ENCODE results near the gene IL17RE. TPM values are rescaled to one million over a fixed set of nuclear protein-coding genes. Genes with fewer than 3 reads are reported as not detected.
"Not testable (repeated sequence)": the region's sequence is repeated elsewhere in the genome, so short reads cannot be mapped to it uniquely, and the experiment has no call there.

Gene IL17RE
- total RNA-seq, 4 donors from 2014 or later, result 0.26 to 10.7 (median 5.0) TPM

GRCh38 chr3:9897408-9898372 is 5.0 kb upstream of the IL17RE start:
- no peaks in the 10 kb centered on the region for H3K27me3 ChIP-seq
- no peak for DNase-seq
- TF ChIP-seq CTCF (IDR thresholded peaks at IDR 0.05) (no peak), POLR2A (IDR thresholded peaks at IDR 0.05) (no peak)
- peak overlapping the region in 1 of 2 donors; percentile 31 for H3K27ac ChIP-seq
- H3K9me3 ChIP-seq, result no peaks in the 10 kb centered on the region
- H3K36me3 ChIP-seq, result no peaks in the 10 kb centered on the region
- no peak overlapping the region for H3K4me3 ChIP-seq
- intact Hi-C loops (cut with DNase I; ENCODE audit: low total_unique reads), result no loop called here
- H3K4me1 ChIP-seq, result no peaks in the 10 kb centered on the region

- Histone ChIP-seq H3K4me3 (no peak overlapping the region), H3K27me3 (no peaks in the 10 kb centered on the region), H3K27ac (peak overlapping the region in 1 of 2 donors; percentile 31), H3K4me1 (no peaks in the 10 kb centered on the region), H3K36me3 (no peaks in the 10 kb centered on the region), H3K9me3 (no peaks in the 10 kb centered on the region)
- no peak for TF ChIP-seq POLR2A (IDR thresholded peaks at IDR 0.05)
- no peak for TF ChIP-seq CTCF (IDR thresholded peaks at IDR 0.05)
- no peak for DNase-seq
- intact Hi-C loops (cut with DNase I; ENCODE audit: low total_unique reads), result no loop called here
Measured at GRCh38 chr3:9898467-9899241, 4.0 kb upstream of the IL17RE start.

- Histone ChIP-seq H3K4me1 (no peaks in the 10 kb centered on the region), H3K9me3 (no peaks in the 10 kb centered on the region), H3K27ac (no peak overlapping the region), H3K27me3 (no peaks in the 10 kb centered on the region), H3K36me3 (no peaks in the 10 kb centered on the region), H3K4me3 (no peak overlapping the region)
- TF ChIP-seq CTCF (IDR thresholded peaks at IDR 0.05), result no peak
- no peak for TF ChIP-seq POLR2A (IDR thresholded peaks at IDR 0.05)
- no peak for DNase-seq
- intact Hi-C loops (cut with DNase I; ENCODE audit: low total_unique reads), result no loop called here
Measured at GRCh38 chr3:9899289-9899791, 3.3 kb upstream of the IL17RE start.

GRCh38 chr3:9900965-9901415 is 1.7 kb upstream of the IL17RE start:
- H3K9me3 ChIP-seq; H3K27ac ChIP-seq; H3K4me1 ChIP-seq; H3K36me3 ChIP-seq; H3K27me3 ChIP-seq; DNase-seq; intact Hi-C loops (cut with DNase I; ENCODE audit: low total_unique reads); H3K4me3 ChIP-seq: not testable (repeated sequence)

GRCh38 chr3:9901967-9902366 is 681 bp upstream of the IL17RE start:
- Histone ChIP-seq H3K27me3 (no peaks in the 10 kb centered on the region), H3K9me3 (no peaks in the 10 kb centered on the region), H3K36me3 (no peaks in the 10 kb centered on the region), H3K4me1 (no peaks in the 10 kb centered on the region), H3K4me3 (no peak overlapping the region), H3K27ac (no peak overlapping the region)
- TF ChIP-seq POLR2A (IDR thresholded peaks at IDR 0.05), result no peak
- no peak for TF ChIP-seq CTCF (IDR thresholded peaks at IDR 0.05)
- no peak for DNase-seq
- intact Hi-C loops (cut with DNase I; ENCODE audit: low total_unique reads), result no loop called here

Data from uterus (tissue), 4 donors.